B cell (primary cell): ENCODE measurements around the gene CDKN2D. TPM values are rescaled to one million over a fixed set of nuclear protein-coding genes. Genes with fewer than 3 reads are reported as not detected.
A peak's percentile ranks its signal among the peaks of the same experiment; 100 is the strongest.

Experiments
- ATAC-seq: fragments of 200-7000 bp; cut with Tn5 transposase; one replicate; pipeline ENCODE4 v1.10.0; 2021; ENCODE audit warnings: low read depth, mild to moderate bottlenecking, moderate number of reproducible peaks, moderate library complexity
- CTCF ChIA-PET: fragments of 350-600 bp; sonication (Branson Sonifier 250); formaldehyde crosslinking; loops from one replicate; lab custom pipeline; 2021; ENCODE audit warnings: antibody characterized with exemption, inconsistent platforms; lab: Charles Lee
- POLR2A ChIA-PET: fragments of 350-600 bp; sonication (Branson Sonifier 250); formaldehyde crosslinking; loops from one replicate; lab custom pipeline; 2021; ENCODE audit warnings: antibody characterized with exemption; lab: Charles Lee
- DNase-seq: peaks from one replicate; pipeline ENCODE4 v3.0.0; 2013
- H2AFZ ChIP-seq: 2 replicates; pipeline ENCODE4 v1.6.1; 2012; ENCODE audit warnings: mild to moderate bottlenecking, low read depth, low read length; ENCODE audit not compliant: insufficient read depth, poor library complexity, severe bottlenecking
- H3K27ac ChIP-seq, 2 donors: 1 replicate in 1 of 2; 2 replicates in 1 of 2; pipeline ENCODE4 v1.5.1; 2012 to 2013; ENCODE audit warnings: low read length in 2 of 2, mild to moderate bottlenecking in 2 of 2, moderate library complexity in 1 of 2
- H3K27me3 ChIP-seq, 4 experiments: fragments of 200-600 bp in 1 of 4; sonication (generic) in 1 of 4; replicated peaks in 1 of 4; 1 replicate in 2 of 4; 2 replicates in 2 of 4; pipeline versions ENCODE4 v1.6.1 to v1.7.0; 2013 to 2016; ENCODE audit warnings: low read length in 3 of 4, mild to moderate bottlenecking in 2 of 4, mixed read lengths in 1 of 4, moderate library complexity in 1 of 4; ENCODE audit not compliant: insufficient read depth in 4 of 4, control insufficient read depth in 3 of 4; ENCODE audit errors: control extremely low read depth in 1 of 4
- H3K36me3 ChIP-seq, 2 experiments: replicated peaks in 1 of 2; 1 replicate in 1 of 2; 2 replicates in 1 of 2; pipeline versions ENCODE4 v1.6.1 to v1.7.1; 2013; ENCODE audit warnings: low read length in 1 of 2; ENCODE audit not compliant: insufficient read depth in 2 of 2, control insufficient read depth in 1 of 2; ENCODE audit errors: control extremely low read depth in 1 of 2, extremely low read depth in 1 of 2
- H3K4me1 ChIP-seq, 2 donors: fragments of 200-600 bp in 1 of 2; sonication (generic) in 1 of 2; 1 replicate in 1 of 2; 2 replicates in 1 of 2; pipeline versions ENCODE4 v1.5.1 to v1.6.1; 2013 to 2017; ENCODE audit warnings: low read length in 2 of 2; ENCODE audit not compliant: control insufficient read depth in 2 of 2, insufficient read depth in 2 of 2
- H3K4me2 ChIP-seq: replicated peaks from 2 replicates; pipeline ENCODE3; 2012; ENCODE audit warnings: mild to moderate bottlenecking, low read depth, low read length; ENCODE audit not compliant: poor library complexity, severe bottlenecking
- H3K4me3 ChIP-seq, 5 experiments: fragments of 200-600 bp in 1 of 5; sonication (generic) in 1 of 5; 1 replicate in 3 of 5; 2 replicates in 2 of 5; pipeline versions ENCODE4 v1.5.1 to v1.7.0; 2011 to 2016; ENCODE audit warnings: low read length in 4 of 5, mild to moderate bottlenecking in 4 of 5, low read depth in 2 of 5, control low read depth in 1 of 5, moderate library complexity in 1 of 5; ENCODE audit not compliant: insufficient read depth in 1 of 5; ENCODE audit errors: control extremely low read depth in 1 of 5, extremely low read depth in 1 of 5
- H3K79me2 ChIP-seq: fragments of 200-600 bp; sonication (generic); one replicate; pipeline ENCODE4 v1.6.0; 2016; ENCODE audit warnings: low read length; ENCODE audit not compliant: control insufficient read depth, insufficient read depth
- H3K9ac ChIP-seq: fragments of 200-600 bp; sonication (generic); 2 replicates; pipeline ENCODE4 v1.6.1; 2017; ENCODE audit warnings: mild to moderate bottlenecking, low read length, moderate library complexity
- H3K9me3 ChIP-seq, 3 donors: one replicate each; pipeline versions ENCODE4 v1.6.1 to v1.7.1; 2013; ENCODE audit warnings: low read length in 2 of 3; ENCODE audit not compliant: control insufficient read depth in 2 of 3, insufficient read depth in 1 of 3; ENCODE audit errors: control extremely low read depth in 1 of 3
- H4K20me1 ChIP-seq: 2 replicates; pipeline ENCODE4 v1.6.0; 2012; ENCODE audit warnings: mild to moderate bottlenecking, low read length; ENCODE audit not compliant: insufficient read depth, control insufficient read depth, poor library complexity, severe bottlenecking
- H3K27ac Mint-ChIP-seq: one replicate; pipeline ENCODE4 v1.8.0; 2021; ENCODE audit warnings: mixed read lengths
- H3K27me3 Mint-ChIP-seq: one replicate; pipeline ENCODE4 v1.8.0; 2021; ENCODE audit warnings: mixed read lengths
- H3K4me1 Mint-ChIP-seq: one replicate; pipeline ENCODE4 v1.8.0; 2021; ENCODE audit warnings: mixed read lengths
- H3K4me3 Mint-ChIP-seq: one replicate; pipeline ENCODE4 v1.8.0; 2021; ENCODE audit warnings: mixed read lengths
- H3K9me3 Mint-ChIP-seq: one replicate; pipeline ENCODE4 v1.8.0; 2022; ENCODE audit warnings: mixed read lengths; ENCODE audit not compliant: insufficient read depth
- EZH2 ChIP-seq: IDR thresholded peaks from 2 replicates; pipeline ENCODE4 v1.6.1; 2012; ENCODE audit warnings: borderline replicate concordance, low read depth, mild to moderate bottlenecking, moderate library complexity, low read length; ENCODE audit not compliant: insufficient read depth, poor library complexity, severe bottlenecking
- WGBS: methylation state at CpG from one replicate; pipeline ENCODE4 v1.1.5; 2013; ENCODE audit warnings: missing lambda C conversion rate; ENCODE audit not compliant: insufficient coverage; 5-methylcytosine and 5-hydroxymethylcytosine counted together
- intact Hi-C: fragments of 100-400 bp; cut with micrococcal nuclease; formaldehyde crosslinking; loops from one replicate; pipeline ENCODE4 v1.10.0; 2022
- polyA plus RNA-seq: library from polyadenylated mRNA; depleted of rRNA; stranded (reverse); fragments of >200 nt; gene quantifications from 2 replicates; pipeline ENCODE4 v1.2.3, GENCODE V29; 2012
- total RNA-seq, 2 donors: library from RNA; stranded (reverse); fragments of 120-200 nt in 1 of 2; gene quantifications; 1 replicate in 1 of 2; 2 replicates in 1 of 2; pipeline versions ENCODE4 v1.2.3 to v1.2.4, GENCODE V29; 2013 to 2022
- TF ChIP-seq, protein P1 (sequence below): fragments of 200-600 bp; IDR thresholded peaks from one replicate; pipeline ENCODE4 v1.8.0; 2022; ENCODE audit warnings: antibody characterized with exemption, mild to moderate bottlenecking

Gene CDKN2D
- total and polyA plus RNA-seq, 2 donors (not counting 1 experiment from before 2014, with no cell fraction given): 38.4 to 122 TPM

DNA sequence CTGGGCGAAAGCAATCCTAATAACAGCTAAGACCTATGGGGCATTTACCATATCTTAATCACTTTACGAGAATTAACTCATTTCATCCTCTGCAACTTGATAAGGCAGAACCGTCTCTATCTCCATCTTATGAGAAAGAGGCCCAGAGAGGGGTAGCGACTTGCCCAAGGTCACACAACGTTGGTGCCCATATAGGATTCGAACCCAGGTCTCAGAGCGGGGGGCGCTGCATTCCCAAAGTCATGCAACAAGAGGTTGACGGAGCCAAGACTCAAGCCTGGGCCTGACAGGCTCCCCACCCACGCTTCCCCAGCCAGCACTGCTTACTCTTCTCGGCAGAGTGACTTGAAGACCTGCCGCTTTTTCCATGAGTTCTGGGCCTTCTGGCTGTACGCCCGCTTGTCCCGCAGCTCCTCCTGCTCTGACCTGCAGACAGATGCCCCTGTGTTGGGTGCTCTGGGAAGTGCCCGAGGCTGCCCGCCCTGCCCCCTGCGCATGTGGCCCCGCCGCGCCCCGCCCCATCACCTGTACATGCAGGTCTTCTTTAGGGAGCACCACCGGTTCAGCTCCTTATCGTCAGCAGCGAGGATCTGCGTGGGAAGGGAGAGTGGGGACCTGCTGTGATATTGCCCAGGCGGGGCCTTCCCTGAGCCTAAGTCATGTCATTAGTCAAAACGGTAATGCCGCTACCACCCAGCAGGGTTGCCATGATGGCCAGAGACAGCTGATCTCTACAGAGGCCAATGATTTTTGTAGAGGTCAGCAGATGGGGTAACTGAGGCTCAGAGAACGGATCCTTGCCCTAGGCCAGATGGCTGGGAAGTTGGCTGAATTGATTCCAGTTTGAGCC is 13.8 kb downstream of the CDKN2D start:
- Histone ChIP-seq H3K79me2 (peaks cover 22% of the 10 kb centered on the region), H3K9me3 (peaks cover 0 to 5% (median 0%) of the 10 kb centered on the region in 3 donors), H3K4me2 (peak overlapping the region; percentile 55), H3K4me1 (peaks cover 37 to 44% of the 10 kb centered on the region in 2 donors), H2AFZ (no peak overlapping the region), H3K4me3 (no peak overlapping the region), H3K36me3 (peaks cover 7 to 79% of the 10 kb centered on the region in 2 experiments), H3K27me3 (no peaks in the 10 kb centered on the region), H3K27ac (peak overlapping the region; percentile 58 to 81), H4K20me1 (peaks cover 32% of the 10 kb centered on the region), H3K9ac (no peak overlapping the region)
- ATAC-seq (no peak), DNase-seq (no peak)
- WGBS: 90% methylated on average over 28 of the region's 30 CpGs
- Mint-ChIP-seq H3K27me3 (no peaks in the 10 kb centered on the region), H3K4me1 (peaks cover 34% of the 10 kb centered on the region), H3K4me3 (peak overlapping the region; percentile 68), H3K9me3 (no peaks in the 10 kb centered on the region), H3K27ac (peak overlapping the region; percentile 97)
- ChIA-PET POLR2A (interaction anchor here (0.6 to 2.6 kb wide), 3 partner anchors 11 to 445 kb away, joined by 3 to 26 read pairs (median 15); partner anchors contain the start of genes CDKN2D and KRI1), CTCF (interaction anchor here (1.1 to 2.2 kb wide), 5 partner anchors 9 to 145 kb away, joined by 3 to 14 read pairs (median 7); no protein-coding TSS in a partner anchor)
- intact Hi-C loops: loop anchor here (1.0 kb wide), 1 partner anchor 10 kb away; no protein-coding TSS in a partner anchor
- TF ChIP-seq EZH2: no peak
- TF ChIP-seq, protein P1, sequence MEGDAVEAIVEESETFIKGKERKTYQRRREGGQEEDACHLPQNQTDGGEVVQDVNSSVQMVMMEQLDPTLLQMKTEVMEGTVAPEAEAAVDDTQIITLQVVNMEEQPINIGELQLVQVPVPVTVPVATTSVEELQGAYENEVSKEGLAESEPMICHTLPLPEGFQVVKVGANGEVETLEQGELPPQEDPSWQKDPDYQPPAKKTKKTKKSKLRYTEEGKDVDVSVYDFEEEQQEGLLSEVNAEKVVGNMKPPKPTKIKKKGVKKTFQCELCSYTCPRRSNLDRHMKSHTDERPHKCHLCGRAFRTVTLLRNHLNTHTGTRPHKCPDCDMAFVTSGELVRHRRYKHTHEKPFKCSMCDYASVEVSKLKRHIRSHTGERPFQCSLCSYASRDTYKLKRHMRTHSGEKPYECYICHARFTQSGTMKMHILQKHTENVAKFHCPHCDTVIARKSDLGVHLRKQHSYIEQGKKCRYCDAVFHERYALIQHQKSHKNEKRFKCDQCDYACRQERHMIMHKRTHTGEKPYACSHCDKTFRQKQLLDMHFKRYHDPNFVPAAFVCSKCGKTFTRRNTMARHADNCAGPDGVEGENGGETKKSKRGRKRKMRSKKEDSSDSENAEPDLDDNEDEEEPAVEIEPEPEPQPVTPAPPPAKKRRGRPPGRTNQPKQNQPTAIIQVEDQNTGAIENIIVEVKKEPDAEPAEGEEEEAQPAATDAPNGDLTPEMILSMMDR: no peak
